Measurements from ENCODE around the gene UNC80.

Gene UNC80

DNA sequence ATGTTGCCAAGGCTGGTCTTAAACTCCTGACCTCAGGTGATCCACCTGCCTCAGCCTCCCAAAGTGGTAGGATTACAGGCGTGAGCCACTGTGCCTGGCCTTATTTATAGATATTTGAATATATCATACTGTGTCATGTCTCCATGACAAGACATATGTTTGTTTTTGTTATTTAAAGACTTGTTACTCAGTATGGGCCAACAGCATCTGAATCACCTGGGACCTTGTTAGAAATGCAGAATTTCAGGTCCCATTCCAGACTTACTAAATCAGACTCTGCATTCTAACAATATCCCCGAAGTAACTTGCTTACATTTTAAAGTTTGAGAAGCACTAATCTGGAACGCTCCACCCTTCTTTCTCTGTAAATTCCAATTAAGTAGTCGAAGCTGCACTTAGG is 264.0 kb downstream of the UNC80 start:
- no peak for DNase-seq

DNA sequence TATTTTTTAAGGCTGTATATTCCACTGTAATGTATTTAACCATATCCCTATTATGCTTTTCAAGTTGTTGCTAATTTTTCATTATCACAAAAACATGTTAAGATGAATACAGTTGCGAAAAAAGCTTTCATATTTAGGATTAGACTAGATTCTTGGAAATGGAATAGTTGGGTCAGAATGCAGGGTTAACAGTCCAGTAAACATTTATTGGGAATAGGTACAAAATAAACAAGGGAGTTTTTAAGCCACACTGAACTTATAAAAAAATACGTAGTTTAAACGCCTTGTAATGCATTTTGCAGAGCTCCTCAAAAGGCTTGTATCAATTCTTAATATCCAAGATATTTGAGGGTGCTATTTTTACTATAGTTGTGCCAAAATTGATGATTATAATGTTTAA is 266.4 kb downstream of the UNC80 start:
- DNase-seq: no peak

- no peak for DNase-seq
Observed at GRCh38 chr2:210046851-210047500, 275.3 kb downstream of the UNC80 start.
